GM18498 (cell line): Measurements from ENCODE around the gene COG4.
"Not testable (repeated sequence)": the region's sequence is repeated elsewhere in the genome, so short reads cannot be mapped to it uniquely, and the experiment has no call there.

Experiments
- ATAC-seq: cut with Tn5 transposase; IDR thresholded peaks from one replicate; pipeline ENCODE4 v1.9.1; 2021; ENCODE audit warnings: mild to moderate bottlenecking, moderate library complexity; ENCODE audit not compliant: unreplicated experiment

Gene COG4

DNA sequence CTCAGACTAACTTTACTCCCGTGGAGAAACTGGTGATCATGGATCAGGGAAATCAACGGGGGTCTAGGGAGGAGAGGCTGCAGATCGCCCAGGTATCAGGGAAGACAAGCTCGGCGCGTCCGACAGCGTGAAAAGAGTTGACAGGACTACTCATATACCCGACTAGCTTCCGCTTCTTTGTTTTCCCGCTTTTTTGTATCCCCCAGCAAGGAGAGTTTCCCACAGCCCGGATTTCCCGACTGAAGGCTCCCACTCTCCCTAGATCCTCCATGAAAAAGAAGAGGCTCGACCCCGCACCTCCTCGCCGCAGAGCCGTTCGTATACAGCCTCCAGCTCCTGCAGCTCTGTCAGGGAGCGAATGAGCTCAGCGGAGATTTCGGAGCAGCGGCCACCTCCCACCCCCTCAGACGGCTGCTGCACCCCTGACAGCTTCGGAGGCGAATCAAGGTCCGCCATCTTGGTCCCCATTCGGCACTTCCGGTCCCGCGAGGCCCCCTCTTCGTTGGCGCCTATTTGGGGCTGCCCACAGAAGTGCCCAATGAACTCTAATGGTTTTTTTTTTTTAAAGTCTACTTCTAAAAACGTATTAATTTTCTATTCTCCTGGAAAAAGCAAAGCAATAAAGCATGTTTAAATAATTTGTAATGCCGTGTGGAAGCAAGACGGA lies at the start of gene COG4:
COG4 (minus strand) TSS at position 479 of the 667 bp plus-strand sequence; CDS start at position 468, 11 bp downstream.
- peak; percentile 70 for ATAC-seq

DNA sequence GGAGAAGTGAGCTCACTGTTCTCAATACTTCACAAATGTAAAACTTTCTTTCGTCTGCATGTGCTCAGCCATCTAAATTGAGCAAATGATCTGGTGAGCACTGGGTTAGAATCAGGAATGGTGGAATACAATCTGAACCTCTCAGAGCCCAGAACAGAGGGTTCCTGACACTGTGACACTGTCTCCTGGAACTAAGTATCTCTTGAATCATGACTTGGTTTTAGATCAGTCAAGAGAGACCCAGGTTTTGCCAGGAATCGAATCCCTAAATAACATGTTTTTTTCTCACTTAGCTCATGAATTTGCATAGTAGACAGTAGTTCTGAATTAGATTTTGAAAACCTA lies 49.5 kb upstream of the COG4 start:
- no peak for ATAC-seq

DNA sequence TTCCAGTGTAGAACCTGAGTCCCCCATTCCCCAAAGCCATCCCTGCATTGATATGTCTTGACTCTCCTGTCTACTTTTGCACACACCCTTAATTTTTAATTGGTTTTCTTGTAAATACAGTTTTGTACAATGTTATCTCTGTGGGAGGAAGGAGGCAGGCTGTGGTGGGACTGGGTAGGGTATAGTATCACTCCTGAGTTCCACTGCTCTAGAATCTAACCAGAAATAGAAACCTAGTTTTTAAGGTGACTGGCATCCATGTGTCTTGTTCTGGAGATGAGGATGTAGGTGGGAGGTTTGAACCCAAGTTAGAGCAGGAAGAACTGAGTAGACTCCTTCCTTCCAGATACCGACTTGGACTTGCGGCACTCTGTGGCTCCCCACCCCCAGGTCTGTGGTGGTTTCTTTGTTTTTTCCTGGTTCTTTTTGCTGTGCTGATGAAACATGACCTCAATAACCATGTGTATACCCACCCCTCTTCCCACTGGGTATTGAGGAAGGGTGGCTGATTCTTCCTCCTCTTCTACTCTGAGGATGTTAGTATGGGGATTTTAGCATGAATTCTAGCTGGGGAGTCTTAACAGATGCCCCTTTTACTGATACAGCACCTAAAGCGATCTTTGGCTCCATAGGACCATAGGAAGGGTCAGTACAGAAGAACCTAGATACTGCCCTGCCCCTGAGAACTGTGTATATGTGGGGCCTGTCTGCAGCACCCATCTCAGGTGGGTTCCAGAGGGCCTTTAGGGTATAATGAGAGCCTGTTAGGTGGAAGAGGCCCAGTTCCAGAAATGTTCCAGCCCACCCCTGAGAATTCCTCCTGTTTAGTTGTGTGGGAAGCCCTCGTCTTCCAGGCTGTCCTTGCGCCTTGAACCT lies 48.9 kb upstream of the COG4 start:
- no peak for ATAC-seq

DNA sequence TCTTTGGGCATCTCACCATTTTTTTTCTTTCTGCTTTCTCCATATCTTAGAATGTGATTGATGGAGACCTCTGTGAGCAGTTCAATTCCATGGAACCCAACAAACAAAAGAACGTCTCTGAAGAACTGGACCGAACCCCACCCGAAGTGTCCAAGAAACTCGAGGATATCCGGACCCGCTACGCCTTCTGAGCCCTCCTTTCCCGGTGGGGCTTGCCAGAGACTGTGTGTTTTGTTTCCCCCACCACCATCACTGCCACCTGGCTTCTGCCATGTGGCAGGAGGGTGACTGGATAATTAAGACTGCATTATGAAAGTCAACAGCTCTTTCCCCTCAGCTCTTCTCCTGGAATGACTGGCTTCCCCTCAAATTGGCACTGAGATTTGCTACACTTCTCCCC lies 48.3 kb upstream of the COG4 start:
- ATAC-seq: no peak

DNA sequence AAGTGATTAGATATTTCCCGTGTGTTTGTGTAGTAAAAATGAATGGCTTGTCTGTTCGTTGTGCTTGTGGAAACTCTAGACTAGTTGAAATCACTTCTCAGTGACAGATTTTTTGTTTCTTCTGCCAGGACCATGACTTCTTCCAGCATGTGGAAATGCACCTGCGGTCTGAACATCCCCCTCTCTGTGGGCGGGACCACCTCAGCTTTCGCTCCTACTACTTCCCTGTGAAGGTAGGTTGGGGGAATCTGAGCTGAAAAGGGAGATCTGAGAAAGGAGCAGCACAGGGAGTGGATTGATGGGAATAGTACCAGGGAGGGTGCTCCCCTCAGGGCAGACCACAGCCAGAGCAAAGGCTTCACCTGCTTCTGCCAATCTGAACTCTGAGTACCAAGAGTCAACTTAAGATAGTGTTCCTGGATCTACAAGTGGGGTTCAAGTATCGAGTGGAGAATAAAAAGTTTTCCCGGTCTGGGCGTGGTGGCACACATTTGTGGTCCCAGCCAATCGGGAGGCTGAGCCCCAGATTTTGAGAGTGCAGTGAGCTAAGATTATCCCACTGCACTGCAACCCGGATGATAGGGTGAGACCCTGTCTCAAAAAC lies 47.7 kb upstream of the COG4 start:
- ATAC-seq: no peak

DNA sequence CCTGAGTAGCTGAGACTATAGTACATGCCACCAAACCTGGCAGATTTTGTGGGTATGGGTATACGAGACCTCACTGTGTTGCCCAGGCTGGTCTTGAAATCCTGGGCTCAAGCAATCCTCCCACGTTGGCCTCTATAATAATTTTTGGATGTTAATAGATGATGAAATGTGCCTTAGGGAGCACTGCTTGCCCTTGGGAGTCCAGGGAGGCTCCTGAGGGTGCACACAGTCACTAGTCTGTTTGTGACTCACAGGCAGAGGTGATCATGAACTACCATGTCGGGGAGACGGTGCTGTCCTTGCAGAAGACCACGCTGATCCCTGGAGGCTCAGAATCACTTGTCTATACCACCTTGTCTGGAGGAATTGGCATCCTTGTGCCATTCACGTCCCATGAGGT lies 46.4 kb upstream of the COG4 start:
- ATAC-seq: no peak

DNA sequence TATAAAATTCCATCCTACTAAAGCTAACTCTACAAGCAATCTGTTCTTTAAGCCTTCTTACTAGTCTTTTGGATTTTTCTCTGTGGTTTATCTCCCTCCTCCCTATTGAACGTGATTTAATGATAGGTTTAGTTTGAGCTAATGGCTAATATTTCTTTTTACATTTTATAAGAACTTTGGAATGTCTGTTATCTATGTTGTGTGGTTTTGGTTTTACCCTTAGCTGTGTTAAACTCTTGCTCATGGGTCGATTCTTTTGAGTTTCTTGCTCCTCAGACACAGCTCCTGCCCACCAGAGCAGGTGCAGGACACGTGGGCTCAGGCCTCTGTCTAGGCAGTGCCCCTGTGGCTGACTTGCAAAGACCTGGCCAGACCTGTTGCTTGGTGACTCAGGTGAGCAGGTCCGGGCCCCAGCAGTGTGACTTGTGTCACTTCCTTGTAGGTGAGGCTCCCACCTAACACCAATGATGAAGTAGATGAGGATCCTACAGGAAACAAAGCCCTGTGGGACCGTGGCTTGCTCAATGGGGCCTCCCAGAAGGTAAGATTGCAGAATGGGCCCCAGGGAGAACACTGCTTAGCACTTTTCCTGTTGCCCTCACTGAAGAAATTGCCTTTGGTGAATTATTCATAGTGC lies 45.4 kb upstream of the COG4 start:
- no peak for ATAC-seq

DNA sequence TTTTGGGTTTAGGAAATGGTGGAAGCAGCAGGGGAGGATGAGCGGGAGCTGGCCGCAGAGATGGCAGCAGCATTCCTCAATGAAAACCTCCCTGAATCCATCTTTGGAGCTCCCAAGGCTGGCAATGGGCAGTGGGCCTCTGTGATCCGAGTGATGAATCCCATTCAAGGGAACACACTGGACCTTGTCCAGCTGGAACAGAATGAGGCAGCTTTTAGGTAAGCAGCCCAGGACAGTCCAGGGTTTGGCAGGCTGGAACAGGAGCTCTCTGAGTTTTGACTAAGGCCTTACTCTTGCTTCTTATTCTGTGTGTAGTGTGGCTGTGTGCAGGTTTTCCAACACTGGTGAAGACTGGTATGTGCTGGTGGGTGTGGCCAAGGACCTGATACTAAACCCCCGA lies 41.7 kb upstream of the COG4 start:
- no peak for ATAC-seq

DNA sequence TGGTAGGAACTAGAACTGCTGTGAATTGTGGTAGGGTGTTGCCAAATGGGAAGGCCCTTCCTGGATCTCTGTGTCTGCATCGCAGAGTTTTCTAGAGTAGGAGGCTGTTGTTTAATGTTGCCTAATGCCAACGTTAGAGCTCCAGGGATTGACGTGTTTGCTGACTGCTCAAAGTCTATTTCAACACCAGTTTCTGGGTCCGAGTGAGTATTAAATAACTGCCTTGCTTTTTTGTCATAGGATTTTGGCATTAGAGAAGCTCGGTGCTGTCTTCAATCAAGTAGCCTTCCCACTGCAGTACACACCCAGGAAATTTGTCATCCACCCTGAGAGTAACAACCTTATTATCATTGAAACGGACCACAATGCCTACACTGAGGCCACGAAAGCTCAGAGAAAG lies 40.3 kb upstream of the COG4 start:
- ATAC-seq: no peak

DNA sequence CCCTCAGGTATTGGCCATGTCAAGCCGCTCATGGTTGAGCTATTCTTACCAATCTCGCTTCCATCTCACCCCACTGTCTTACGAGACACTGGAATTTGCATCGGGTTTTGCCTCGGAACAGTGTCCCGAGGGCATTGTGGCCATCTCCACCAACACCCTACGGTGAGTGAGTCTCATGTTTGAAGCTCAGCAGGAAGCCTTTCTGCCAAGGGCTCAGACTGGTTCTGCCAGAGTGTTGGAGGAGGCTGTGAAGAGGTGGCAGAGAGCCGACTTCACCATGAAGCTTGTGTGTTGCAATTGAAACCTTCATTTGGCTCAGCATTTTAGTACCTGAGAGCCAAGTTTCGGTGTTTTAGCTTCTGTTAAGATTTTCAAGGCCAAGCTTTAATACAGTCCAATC lies 38.3 kb upstream of the COG4 start:
- ATAC-seq: no peak

DNA sequence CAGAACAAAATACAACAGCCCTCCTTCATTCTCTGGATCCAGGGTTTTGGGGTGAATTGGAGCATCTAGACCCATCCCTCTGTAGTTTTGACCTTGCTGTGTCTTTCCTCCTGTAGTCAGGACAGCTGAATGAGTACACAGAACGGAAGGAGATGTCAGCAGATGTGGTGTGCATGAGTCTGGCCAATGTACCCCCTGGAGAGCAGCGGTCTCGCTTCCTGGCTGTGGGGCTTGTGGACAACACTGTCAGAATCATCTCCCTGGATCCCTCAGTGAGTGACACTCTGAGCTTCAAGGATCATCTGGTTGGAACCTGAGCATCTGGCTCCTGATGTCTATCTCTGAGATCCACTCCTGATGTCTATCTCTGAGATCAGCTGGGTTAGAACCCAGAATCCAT lies 32.7 kb upstream of the COG4 start:
- ATAC-seq: no peak

DNA sequence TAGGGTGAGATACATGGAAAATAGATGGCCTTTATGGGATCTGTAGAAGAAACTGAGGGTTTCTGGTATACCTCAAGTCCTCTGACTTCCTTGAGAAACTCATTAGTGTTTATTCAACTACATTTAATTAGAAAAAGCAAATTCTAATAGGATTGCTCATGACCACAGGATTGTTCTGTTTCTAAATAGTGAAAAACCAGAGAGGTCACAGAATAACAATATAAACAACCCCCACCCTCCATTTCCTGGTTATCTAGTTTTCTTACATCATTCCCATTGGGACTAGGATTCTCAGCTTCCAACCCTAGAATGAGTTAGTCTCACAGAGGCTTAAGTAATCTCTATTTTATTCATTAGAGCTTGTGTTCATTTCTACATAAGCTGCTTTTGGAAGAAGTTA lies 30.3 kb upstream of the COG4 start:
- no peak for ATAC-seq

DNA sequence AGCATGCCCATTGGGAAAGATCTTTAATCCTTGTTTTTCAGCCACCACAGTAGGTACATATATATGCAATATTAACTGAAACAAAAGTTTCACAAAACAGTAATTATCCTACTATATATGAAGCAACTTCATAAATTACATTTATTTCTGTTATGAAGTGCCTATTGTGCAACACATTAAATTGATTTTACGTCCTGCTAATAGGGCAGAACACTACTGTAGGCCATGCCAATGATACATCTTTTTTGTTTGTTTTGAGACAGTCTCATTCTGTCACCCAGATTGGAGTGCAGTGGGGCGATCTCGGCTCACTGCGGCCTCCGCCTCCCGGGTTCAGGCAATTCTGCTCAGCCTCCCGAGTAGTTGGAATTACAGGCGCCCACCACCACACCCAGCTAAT lies 29.3 kb upstream of the COG4 start:
- no peak for ATAC-seq

DNA sequence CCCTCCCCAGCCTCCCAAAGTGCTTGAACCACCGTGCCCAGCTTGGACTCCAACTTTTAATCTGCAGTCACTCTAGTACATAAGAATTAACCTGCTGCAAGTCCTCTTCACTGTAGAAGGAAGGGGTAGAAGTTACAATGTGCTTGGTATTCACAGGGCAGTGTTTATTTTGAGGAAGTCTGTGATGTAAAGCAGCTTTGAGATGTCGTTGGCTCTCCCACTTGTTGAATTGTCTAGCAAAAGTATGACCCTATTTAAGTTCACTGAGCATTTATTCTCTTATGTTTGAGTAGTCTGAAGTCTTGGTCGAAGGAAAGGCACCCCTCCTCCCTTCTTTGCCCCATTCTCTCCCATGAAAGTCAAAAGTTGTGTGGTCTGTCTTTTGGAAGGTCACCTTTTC lies 28.4 kb upstream of the COG4 start:
- ATAC-seq: no peak

DNA sequence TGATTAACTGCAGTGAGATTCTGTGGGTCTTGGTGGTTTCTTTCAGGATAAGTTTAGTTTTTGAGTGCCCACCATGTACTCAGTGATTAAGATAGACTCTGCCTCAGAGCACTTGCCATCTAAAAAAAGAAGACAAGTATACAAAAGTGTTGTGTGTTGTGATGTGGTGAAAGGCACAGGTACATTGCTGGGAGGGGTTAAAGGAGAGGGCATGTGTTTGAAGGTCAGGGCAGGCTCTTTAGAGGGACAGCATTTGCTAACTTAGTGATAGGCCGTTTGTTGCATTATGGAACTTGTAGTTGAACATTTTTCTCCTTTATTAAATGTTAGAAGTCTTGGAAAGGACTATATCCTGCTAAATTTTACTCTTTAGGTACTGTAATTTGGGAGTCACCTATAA lies 26.7 kb upstream of the COG4 start:
- ATAC-seq: no peak

DNA sequence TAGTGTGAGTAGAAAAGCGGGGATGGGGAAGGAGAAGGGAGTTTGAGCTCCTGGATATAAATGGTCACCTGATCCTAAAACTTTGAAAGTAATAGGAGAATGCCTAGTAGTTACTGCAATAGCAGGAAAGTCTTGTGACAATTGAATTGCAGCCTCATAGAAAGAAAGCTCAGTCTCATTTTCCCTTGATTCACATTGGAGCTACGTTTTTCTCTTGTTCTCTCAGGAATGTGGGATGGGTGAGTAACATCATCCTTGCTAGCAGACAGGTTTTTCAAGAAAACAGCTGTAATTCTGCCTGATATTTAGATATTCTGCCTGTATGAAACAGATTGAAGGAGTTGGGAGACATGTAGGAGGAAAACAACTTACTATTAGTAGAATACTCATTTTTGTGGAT lies 25.6 kb upstream of the COG4 start:
- ATAC-seq: no peak

DNA sequence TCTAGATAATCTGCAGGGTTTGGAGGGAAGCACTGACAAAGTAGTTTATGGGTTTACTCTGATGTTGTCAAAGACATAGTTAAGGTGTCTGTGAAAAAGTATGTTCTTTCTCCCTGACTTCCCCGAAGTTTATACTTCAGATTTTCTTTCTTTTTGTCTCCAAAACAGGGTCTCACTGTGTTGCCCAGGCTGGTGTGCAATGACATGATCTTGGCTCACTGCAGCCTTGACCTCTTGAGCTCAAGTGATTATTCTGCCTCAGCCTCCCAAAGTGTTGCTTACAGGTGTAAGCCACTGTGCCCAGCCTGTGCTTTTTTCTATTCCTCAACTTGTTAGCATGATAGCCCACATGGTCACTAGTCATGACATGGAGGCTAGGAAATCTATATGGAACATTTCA lies 21.2 kb upstream of the COG4 start:
- no peak for ATAC-seq

DNA sequence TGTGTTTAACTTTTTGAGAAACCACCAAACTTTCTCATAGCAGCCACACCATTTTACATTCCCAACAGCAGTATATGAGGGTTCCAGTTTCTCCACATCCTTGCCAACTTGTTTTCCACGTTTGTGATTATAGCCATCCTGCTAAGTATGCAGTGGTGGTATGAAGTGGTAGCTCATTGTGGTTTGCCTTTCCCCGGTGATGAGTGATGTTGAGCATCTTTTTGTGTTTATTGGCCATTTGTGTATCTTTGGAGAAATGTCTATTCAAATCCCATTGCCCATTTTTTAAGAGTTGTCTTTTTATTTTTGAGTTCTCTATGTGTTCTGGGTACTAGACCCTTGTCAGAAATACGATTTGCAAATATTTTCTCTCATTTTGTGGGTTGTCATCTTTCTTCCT lies 17.6 kb upstream of the COG4 start:
- no peak for ATAC-seq

DNA sequence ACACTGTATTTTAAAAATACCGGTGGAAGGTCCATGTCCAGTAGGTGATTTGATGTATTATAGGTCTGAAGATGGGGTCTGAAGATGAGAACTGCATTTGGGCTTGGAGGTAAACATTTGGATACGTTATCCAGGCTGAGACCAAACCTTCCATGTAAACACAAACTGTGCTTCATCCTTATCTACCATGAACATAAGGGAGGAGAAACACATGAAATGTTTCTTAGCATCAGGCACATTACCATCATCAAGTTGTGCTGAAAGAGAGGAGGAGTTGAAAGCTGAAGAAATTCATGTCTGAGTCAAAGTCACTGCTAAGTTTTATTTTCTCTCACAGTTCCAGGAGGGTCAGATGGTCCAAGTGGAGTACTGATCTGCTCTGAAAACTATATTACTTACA lies 11.6 kb upstream of the COG4 start:
- no peak for ATAC-seq

DNA sequence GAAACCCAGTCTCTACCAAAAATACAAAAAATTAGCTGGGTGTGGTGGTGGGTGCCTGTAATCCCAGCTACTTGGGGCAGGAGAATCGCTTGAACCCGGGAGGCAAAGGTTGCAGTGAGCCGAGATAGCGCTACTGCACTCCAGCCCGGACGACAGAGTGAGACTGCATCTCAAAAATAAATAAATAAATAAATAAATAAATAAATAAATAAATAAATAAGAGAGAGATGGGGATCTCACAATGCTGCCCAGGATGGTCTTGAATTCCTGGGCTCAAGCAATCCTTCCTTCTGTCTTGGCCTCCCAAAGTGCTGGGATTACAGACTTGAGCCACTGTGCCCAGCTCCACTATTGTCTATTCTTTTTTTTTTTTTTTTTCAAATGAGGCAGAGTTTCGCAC lies 6.6 kb upstream of the COG4 start:
- not testable (repeated sequence) for ATAC-seq

DNA sequence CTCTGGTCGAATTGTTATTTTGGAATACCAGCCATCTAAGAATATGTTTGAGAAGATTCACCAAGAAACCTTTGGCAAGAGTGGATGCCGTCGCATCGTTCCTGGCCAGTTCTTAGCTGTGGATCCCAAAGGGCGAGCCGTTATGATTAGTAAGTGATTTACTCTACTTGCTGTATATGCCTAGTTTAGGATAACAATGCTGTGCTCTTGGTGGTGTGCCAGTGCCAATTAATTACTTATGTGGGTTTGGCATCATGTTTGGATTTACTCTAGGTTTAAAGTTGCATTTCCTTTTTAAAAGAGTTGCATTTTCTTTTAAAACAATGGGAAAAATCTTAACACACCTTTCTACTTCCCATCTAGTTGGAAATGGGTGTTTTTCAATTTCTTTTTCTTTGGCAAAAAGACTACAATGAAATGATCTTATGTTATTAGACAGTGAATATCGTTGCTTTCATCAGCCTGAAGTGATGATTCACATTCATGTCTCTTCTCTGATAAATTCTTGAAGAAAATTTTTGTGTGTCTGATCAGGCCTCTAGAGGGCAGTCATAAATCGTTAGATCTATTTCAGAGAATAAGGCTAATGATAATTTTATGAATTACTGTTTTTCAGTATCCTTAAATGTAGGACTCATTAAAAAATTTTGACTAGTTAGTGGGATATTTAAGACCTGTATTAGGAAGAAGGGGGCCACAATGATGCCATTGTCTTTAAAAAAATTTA lies 5.9 kb upstream of the COG4 start:
- ATAC-seq: no peak
